IMR-90 (cell line): Measurements from ENCODE around the gene FUCA2. TPM values are rescaled to one million over a fixed set of nuclear protein-coding genes. Genes with fewer than 3 reads are reported as not detected.

Source experiments
- ATAC-seq: fragments of 200-7000 bp; cut with Tn5 transposase; 2 replicates; pipeline ENCODE4 v1.9.1; 2020; ENCODE audit warnings: low read depth, mild to moderate bottlenecking, moderate library complexity
- BruUV-seq: library from RNA; stranded (reverse); fragments of 400-500 nt; replicated peaks from 2 replicates; lab custom pipeline; 2021; lab: Mats Ljungman, UMichigan
- CTCF ChIA-PET: fragments of 300-600 bp; formaldehyde crosslinking; extraction: SDS; loops from one replicate; lab custom pipeline; 2021; ENCODE audit warnings: antibody characterized with exemption; lab: Yijun Ruan, JAX
- POLR2A ChIA-PET: fragments of 300-600 bp; sonication (Branson Sonifier 250); formaldehyde crosslinking; loops from one replicate; lab custom pipeline; 2022; ENCODE audit warnings: antibody characterized with exemption; ENCODE audit not compliant: unreplicated experiment; lab: Charles Lee
- DNase-seq: peaks from one replicate; pipeline ENCODE4 v3.0.0; 2013
- H2AFZ ChIP-seq: replicated peaks from 2 replicates; pipeline ENCODE3; 2013; ENCODE audit warnings: low read length, mild to moderate bottlenecking; ENCODE audit not compliant: poor library complexity
- H2AK5ac ChIP-seq: 2 replicates; pipeline ENCODE4 v1.6.1; 2013; ENCODE audit warnings: low read depth, low read length, inconsistent platforms
- H2AK9ac ChIP-seq: replicated peaks from 2 replicates; pipeline ENCODE3; 2013; ENCODE audit warnings: mild to moderate bottlenecking, low read depth, low read length, moderate library complexity; ENCODE audit not compliant: poor library complexity
- H2BK120ac ChIP-seq: 2 replicates; pipeline ENCODE4 v1.6.1; 2013; ENCODE audit warnings: low read depth, low read length, inconsistent platforms
- H2BK15ac ChIP-seq: 3 replicates; pipeline ENCODE4 v1.6.1; 2013; ENCODE audit warnings: low read depth, low read length, inconsistent platforms
- H2BK20ac ChIP-seq: 2 replicates; pipeline ENCODE4 v1.6.1; 2013; ENCODE audit warnings: low read depth, mild to moderate bottlenecking, inconsistent platforms, low read length, moderate library complexity
- H2BK5ac ChIP-seq: 2 replicates; pipeline ENCODE4 v1.6.1; 2013; ENCODE audit warnings: mild to moderate bottlenecking, low read depth, low read length, inconsistent platforms; ENCODE audit not compliant: poor library complexity, severe bottlenecking
- H3K14ac ChIP-seq: replicated peaks from 2 replicates; pipeline ENCODE4 v1.6.1; 2013; ENCODE audit warnings: low read depth, low read length, inconsistent platforms
- H3K18ac ChIP-seq: 2 replicates; pipeline ENCODE4 v1.6.1; 2013; ENCODE audit warnings: low read depth, low read length, control low read depth
- H3K23ac ChIP-seq: 2 replicates; pipeline ENCODE4 v1.6.1; 2013; ENCODE audit warnings: low read depth, low read length, inconsistent platforms
- H3K27ac ChIP-seq: 2 replicates; pipeline ENCODE4 v1.5.1; 2013; ENCODE audit warnings: mild to moderate bottlenecking, control low read depth, low read length; ENCODE audit not compliant: insufficient read depth
- H3K27me3 ChIP-seq: 2 replicates; pipeline ENCODE4 v1.6.1; 2013; ENCODE audit warnings: low read length; ENCODE audit not compliant: control insufficient read depth, insufficient read depth
- H3K36me3 ChIP-seq: 2 replicates; pipeline ENCODE4 v1.6.1; 2013; ENCODE audit warnings: low read length, mixed read lengths; ENCODE audit not compliant: control insufficient read depth, insufficient read depth
- H3K4ac ChIP-seq: 2 replicates; pipeline ENCODE4 v1.6.1; 2013; ENCODE audit warnings: low read depth, low read length, inconsistent platforms
- H3K4me1 ChIP-seq: 2 replicates; pipeline ENCODE4 v1.6.1; 2013; ENCODE audit warnings: low read length, mixed read lengths; ENCODE audit not compliant: control insufficient read depth, insufficient read depth
- H3K4me2 ChIP-seq: 2 replicates; pipeline ENCODE4 v1.6.1; 2013; ENCODE audit warnings: low read depth, mild to moderate bottlenecking, control low read depth, low read length, moderate library complexity
- H3K4me3 ChIP-seq: 2 replicates; pipeline ENCODE4 v1.5.1; 2013; ENCODE audit warnings: low read depth, mild to moderate bottlenecking, control low read depth, low read length, moderate library complexity; ENCODE audit not compliant: insufficient read depth
- H3K56ac ChIP-seq: 2 replicates; pipeline ENCODE4 v1.6.1; 2013; ENCODE audit warnings: low read length, inconsistent platforms; ENCODE audit not compliant: insufficient read depth; ENCODE audit errors: extremely low read depth
- H3K79me1 ChIP-seq, 2 experiments: 2 replicates each; pipeline ENCODE4 v1.6.1; 2013; ENCODE audit warnings: low read length in 2 of 2, inconsistent platforms in 1 of 2, low read depth in 1 of 2
- H3K9ac ChIP-seq: 2 replicates; pipeline ENCODE4 v1.6.1; 2013; ENCODE audit warnings: low read depth, low read length, control low read depth
- H3K9me1 ChIP-seq: 2 replicates; pipeline ENCODE4 v1.6.1; 2013; ENCODE audit warnings: low read length, inconsistent platforms; ENCODE audit not compliant: insufficient read depth
- H3K9me3 ChIP-seq: 2 replicates; pipeline ENCODE4 v1.6.1; 2013; ENCODE audit warnings: low read length; ENCODE audit not compliant: control insufficient read depth, insufficient read depth
- H4K20me1 ChIP-seq: 2 replicates; pipeline ENCODE4 v1.6.1; 2013; ENCODE audit warnings: low read length, inconsistent platforms; ENCODE audit not compliant: insufficient read depth
- H4K5ac ChIP-seq: 2 replicates; pipeline ENCODE4 v1.6.1; 2013; ENCODE audit warnings: mild to moderate bottlenecking, low read depth, low read length, control low read depth
- H4K8ac ChIP-seq, 2 experiments: 2 replicates each; pipeline ENCODE4 v1.6.1; 2013; ENCODE audit warnings: low read depth in 2 of 2, low read length in 2 of 2, control low read depth in 1 of 2, inconsistent platforms in 1 of 2
- H4K91ac ChIP-seq: 2 replicates; pipeline ENCODE4 v1.6.1; 2013; ENCODE audit warnings: low read depth, low read length, inconsistent platforms; ENCODE audit not compliant: insufficient read depth
- CEBPB ChIP-seq: IDR thresholded peaks from 2 replicates; pipeline ENCODE4 v1.6.1; 2012; ENCODE audit warnings: low read depth, low read length, improper control_type of control experiment
- SMC3 ChIP-seq: fragments of 150-350 bp; IDR thresholded peaks from 2 replicates; pipeline ENCODE4 v1.6.1; 2016; ENCODE audit warnings: low read depth, mild to moderate bottlenecking, antibody characterized with exemption, low read length, moderate library complexity
- WGBS, 2 experiments: methylation state at CpG; one replicate each; pipeline versions ENCODE4 v1.1.5 to v1.1.7; 2013; ENCODE audit warnings: missing lambda C conversion rate in 2 of 2; ENCODE audit not compliant: insufficient read length in 1 of 2; ENCODE audit errors: extremely low coverage in 2 of 2; 5-methylcytosine and 5-hydroxymethylcytosine counted together
- dilution Hi-C: fragments of 300-500 bp; cut with HindIII; formaldehyde crosslinking; loops from one replicate; pipeline ENCODE4 v1.14.3; 2018; ENCODE audit warnings: low sequenced_read_pairs; ENCODE audit not compliant: unreplicated experiment
- in situ Hi-C: fragments of 300-500 bp; cut with MboI; formaldehyde crosslinking; loops from 3 replicates; pipeline ENCODE4 v1.14.3; 2019; ENCODE audit warnings: low sequenced_read_pairs, inconsistent platforms, mixed read lengths
- intact Hi-C: fragments of 100-400 bp; cut with micrococcal nuclease; formaldehyde crosslinking; loops from 2 replicates; pipeline ENCODE4 v1.10.0; 2022
- polyA plus RNA-seq, 3 experiments: library from polyadenylated mRNA; depleted of rRNA; stranded (reverse); fragments of >200 nt; gene quantifications; 2 replicates each; pipeline ENCODE4 v1.2.3, GENCODE V29; 2012; ENCODE audit warnings: low replicate concordance in 1 of 3
- total RNA-seq: library from RNA; depleted of rRNA; stranded (reverse); fragments of >200 nt; gene quantifications from 2 replicates; pipeline ENCODE4 v1.2.3, GENCODE V29; 2012

FUCA2 gene
- total and polyA plus RNA-seq, 2 of the 4 experiments (the other 2 are of a cell fraction): 44.1 to 47.4 TPM

- Histone ChIP-seq H3K14ac (no peak overlapping the region), H2AK9ac (no peak overlapping the region), H2BK20ac (no peak overlapping the region), H2BK120ac (no peak overlapping the region), H3K9me3 (no peaks in the 10 kb centered on the region), H3K4ac (no peak overlapping the region), H4K8ac (no peak overlapping the region), H3K18ac (no peak overlapping the region), H4K5ac (no peak overlapping the region), H3K4me2 (no peak overlapping the region), H3K27ac (no peak overlapping the region), H3K27me3 (no peaks in the 10 kb centered on the region), H3K23ac (peak overlapping the region; percentile 11; the same call in 1 of the 2 replicates), H2BK15ac (no peak overlapping the region), H3K79me1 (peaks cover 23 to 37% of the 10 kb centered on the region in 2 experiments), H3K4me3 (no peak overlapping the region), H3K9me1 (no peaks in the 10 kb centered on the region), H2AFZ (no peak overlapping the region), H3K9ac (no peak overlapping the region; the same call in 1 of the 2 replicates), H2AK5ac (no peak overlapping the region), H2BK5ac (no peak overlapping the region), H3K36me3 (no peaks in the 10 kb centered on the region; the same call in 1 of the 2 replicates), H4K20me1 (no peaks in the 10 kb centered on the region), H3K4me1 (peaks cover 5% of the 10 kb centered on the region; the same call in 1 of the 2 replicates), H4K91ac (no peak overlapping the region), H3K56ac (no peak overlapping the region)
- in situ Hi-C loops (no loop called here), intact Hi-C loops (no loop called here), dilution Hi-C loops (no loop called here)
- DNase-seq: no peak
- BruUV-seq: no TSS peak
- no peak for ATAC-seq
- TF ChIP-seq SMC3: no peak
- TF ChIP-seq CEBPB: no peak
- CTCF ChIA-PET: interaction anchor here (0.6 kb wide), 1 partner anchor 96 kb away, joined by 3 read pairs; no protein-coding TSS in a partner anchor
- POLR2A ChIA-PET: no interaction called here
- no CpG with 5 or more reads among the region's 4 CpGs for WGBS, 2 experiments
Observed at GRCh38 chr6:143544011-143544696, 32.6 kb upstream of the FUCA2 start.
